Tibial nerve (tissue), 4 donors: ENCODE results near the gene NQO2. TPM values are rescaled to one million over a fixed set of nuclear protein-coding genes. Genes with fewer than 3 reads are reported as not detected.
A peak's percentile ranks its signal among the peaks of the same experiment; 100 is the strongest.

ENCODE experiments used
- DNase-seq, 2 donors: peaks; one replicate each; pipeline ENCODE4 v3.0.0-alpha.2; 2019; ENCODE audit warnings: low spot score in 2 of 2
- H3K27ac ChIP-seq, 4 donors: fragments of 200-600 bp; sonication (generic) in 3 of 4; one replicate each; pipeline ENCODE4 v1.5.1; 2017 to 2019; ENCODE audit warnings: mild to moderate bottlenecking in 1 of 4
- H3K27me3 ChIP-seq, 2 donors: fragments of 200-600 bp; sonication (generic) in 1 of 2; one replicate each; pipeline versions ENCODE4 v1.5.1 to v1.6.0; 2017 to 2019
- H3K36me3 ChIP-seq, 3 donors: fragments of 200-600 bp; sonication (generic); one replicate each; pipeline ENCODE4 v1.5.1; 2018 to 2019
- H3K4me1 ChIP-seq, 4 donors: fragments of 200-600 bp; sonication (generic) in 3 of 4; one replicate each; pipeline ENCODE4 v1.5.1; 2017 to 2019
- H3K4me3 ChIP-seq, 4 donors: fragments of 200-600 bp; sonication (generic) in 3 of 4; one replicate each; pipeline ENCODE4 v1.5.1; 2017 to 2019; ENCODE audit warnings: mild to moderate bottlenecking in 1 of 4, moderate library complexity in 1 of 4
- H3K9me3 ChIP-seq, 4 donors: fragments of 200-600 bp; sonication (generic) in 3 of 4; one replicate each; pipeline ENCODE4 v1.5.1; 2017 to 2019
- CTCF ChIP-seq, 5 experiments: fragments of 200-600 bp in 3 of 5; fragments of 450-650 bp in 2 of 5; sonication (generic) in 3 of 5; IDR thresholded peaks; one replicate each; pipeline ENCODE4 v1.5.1; 2016 to 2019; ENCODE audit warnings: antibody characterized with exemption in 5 of 5, mild to moderate bottlenecking in 3 of 5, moderate library complexity in 2 of 5
- EP300 ChIP-seq, 2 donors: sonication (generic); formaldehyde crosslinking; IDR thresholded peaks; one replicate each; pipeline ENCODE4 v1.6.1; 2017; ENCODE audit warnings: antibody characterized with exemption in 2 of 2, mild to moderate bottlenecking in 1 of 2
- POLR2A ChIP-seq, 2 donors: fragments of 450-650 bp; IDR thresholded peaks; one replicate each; pipeline ENCODE4 v1.6.1; 2017; ENCODE audit warnings: antibody characterized with exemption in 2 of 2, mild to moderate bottlenecking in 2 of 2, moderate library complexity in 2 of 2
- WGBS, 2 donors: methylation state at CpG; one replicate each; pipeline ENCODE4 v1.1.5; 2018; 5-methylcytosine and 5-hydroxymethylcytosine counted together
- total RNA-seq, 4 donors: library from RNA; depleted of rRNA; stranded (reverse); fragments of >200 nt; gene quantifications; one replicate each; pipeline ENCODE4 v1.1.0, GENCODE V29; 2016

The NQO2 gene
- total RNA-seq, result 10 to 100 TPM; 18.8 to 33.6 (median 25.8) TPM

GRCh38 chr6:2999618-3000557, at the start of gene NQO2:
Gene NQO2 (plus strand): TSS chr6:2999894. CDS start chr6:3006553, 6,659 bp downstream.
- Histone ChIP-seq H3K36me3 (peaks cover 0 to 11% (median 0%) of the 10 kb centered on the region in 3 donors), H3K27ac (peak within 1 kb of the TSS; percentile 86 to 94 (median 90)), H3K9me3 (no peaks in the 10 kb centered on the region), H3K4me1 (peaks cover 0 to 40% (median 11%) of the 10 kb centered on the region in 4 donors), H3K4me3 (peak within 1 kb of the TSS; percentile 57 to 89 (median 82)), H3K27me3 (no peaks in the 10 kb centered on the region)
- WGBS, 2 donors, result 6 to 21% methylated on average over 9 to 65 of the region's 87 CpGs
- peak; percentile 89 to 90 for DNase-seq
- peak in 2 of 5 experiments; percentile 47 to 62 for TF ChIP-seq CTCF (IDR thresholded peaks at IDR 0.05)
- TF ChIP-seq EP300 (IDR thresholded peaks at IDR 0.05), result peak in 1 of 2 donors; percentile 92
- TF ChIP-seq POLR2A (IDR thresholded peaks at IDR 0.05), result peak; percentile 85 to 90

GRCh38 chr6:2950713-2951112, 49.0 kb upstream of the NQO2 start:
- H3K27me3 ChIP-seq, result no peaks in the 10 kb centered on the region
- H3K36me3 ChIP-seq, result peaks cover 0 to 51% (median 0%) of the 10 kb centered on the region in 3 donors
- 86 to 90% methylated on average over 12 of the region's 12 CpGs for WGBS, 2 donors

GRCh38 chr6:2951728-2952127, 48.0 kb upstream of the NQO2 start:
- no peak overlapping the region for H3K4me3 ChIP-seq

More at GRCh38 chr6:2950713-2951112, 49.0 kb upstream of the NQO2 start:
- no peaks in the 10 kb centered on the region for H3K9me3 ChIP-seq
- no peak overlapping the region for H3K27ac ChIP-seq
- DNase-seq, result no peak
- H3K4me1 ChIP-seq, result peaks cover 0 to 16% (median 0%) of the 10 kb centered on the region in 4 donors
- TF ChIP-seq POLR2A (IDR thresholded peaks at IDR 0.05) (no peak), CTCF (IDR thresholded peaks at IDR 0.05) (no peak), EP300 (IDR thresholded peaks at IDR 0.05) (no peak)
- H3K4me3 ChIP-seq, result no peak overlapping the region

GRCh38 chr6:2952557-2953095, 47.1 kb upstream of the NQO2 start:
- H3K9me3 ChIP-seq, result no peaks in the 10 kb centered on the region
- peak; percentile 30 to 56 for DNase-seq
- peaks cover 0 to 54% (median 0%) of the 10 kb centered on the region in 3 donors for H3K36me3 ChIP-seq
- WGBS, 2 donors, result 21 to 28% methylated on average over 23 to 25 of the region's 27 CpGs
- H3K4me1 ChIP-seq, result peaks cover 0 to 28% (median 7%) of the 10 kb centered on the region in 4 donors
- peak overlapping the region in 1 of 4 donors; percentile 1 for H3K4me3 ChIP-seq
- peak overlapping the region; percentile 39 to 78 (median 60) for H3K27ac ChIP-seq
- H3K27me3 ChIP-seq, result no peaks in the 10 kb centered on the region
- TF ChIP-seq CTCF (IDR thresholded peaks at IDR 0.05) (peak; percentile 93 to 98 (median 97)), POLR2A (IDR thresholded peaks at IDR 0.05) (no peak), EP300 (IDR thresholded peaks at IDR 0.05) (peak in 1 of 2 donors; percentile 74)

More at GRCh38 chr6:2951728-2952127, 48.0 kb upstream of the NQO2 start:
- H3K9me3 ChIP-seq, result no peaks in the 10 kb centered on the region
- 65 to 82% methylated on average over 8 of the region's 8 CpGs for WGBS, 2 donors
- H3K4me1 ChIP-seq, result peaks cover 0 to 19% (median 1%) of the 10 kb centered on the region in 4 donors
- DNase-seq, result no peak
- peak overlapping the region in 3 of 4 donors; percentile 56 to 78 (median 63) for H3K27ac ChIP-seq
- TF ChIP-seq CTCF (IDR thresholded peaks at IDR 0.05), result no peak
- TF ChIP-seq POLR2A (IDR thresholded peaks at IDR 0.05), result no peak
- no peak for TF ChIP-seq EP300 (IDR thresholded peaks at IDR 0.05)
- H3K36me3 ChIP-seq, result peaks cover 0 to 54% (median 0%) of the 10 kb centered on the region in 3 donors
- no peaks in the 10 kb centered on the region for H3K27me3 ChIP-seq
